ENCODE results near the gene EGR4.

GRCh38 chr2:73291093-73291460 is 2.3 kb downstream of the EGR4 start:
- TF ChIP-seq, protein P1, sequence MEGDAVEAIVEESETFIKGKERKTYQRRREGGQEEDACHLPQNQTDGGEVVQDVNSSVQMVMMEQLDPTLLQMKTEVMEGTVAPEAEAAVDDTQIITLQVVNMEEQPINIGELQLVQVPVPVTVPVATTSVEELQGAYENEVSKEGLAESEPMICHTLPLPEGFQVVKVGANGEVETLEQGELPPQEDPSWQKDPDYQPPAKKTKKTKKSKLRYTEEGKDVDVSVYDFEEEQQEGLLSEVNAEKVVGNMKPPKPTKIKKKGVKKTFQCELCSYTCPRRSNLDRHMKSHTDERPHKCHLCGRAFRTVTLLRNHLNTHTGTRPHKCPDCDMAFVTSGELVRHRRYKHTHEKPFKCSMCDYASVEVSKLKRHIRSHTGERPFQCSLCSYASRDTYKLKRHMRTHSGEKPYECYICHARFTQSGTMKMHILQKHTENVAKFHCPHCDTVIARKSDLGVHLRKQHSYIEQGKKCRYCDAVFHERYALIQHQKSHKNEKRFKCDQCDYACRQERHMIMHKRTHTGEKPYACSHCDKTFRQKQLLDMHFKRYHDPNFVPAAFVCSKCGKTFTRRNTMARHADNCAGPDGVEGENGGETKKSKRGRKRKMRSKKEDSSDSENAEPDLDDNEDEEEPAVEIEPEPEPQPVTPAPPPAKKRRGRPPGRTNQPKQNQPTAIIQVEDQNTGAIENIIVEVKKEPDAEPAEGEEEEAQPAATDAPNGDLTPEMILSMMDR (IDR thresholded peaks at IDR 0.05), result no peak
- no peak for TF ChIP-seq POLR2A (IDR thresholded peaks at IDR 0.05)
- TF ChIP-seq POLR2AphosphoS5 (IDR thresholded peaks at IDR 0.05), result no peak
